ENCODE data around the gene OR51B6. TPM values are rescaled to one million over a fixed set of nuclear protein-coding genes. Genes with fewer than 3 reads are reported as not detected.

Gene OR51B6
- total and polyA plus RNA-seq, 2 of the 13 experiments (the other 11 are each of a cell fraction or from before 2014, with no cell fraction given): not detected

DNA sequence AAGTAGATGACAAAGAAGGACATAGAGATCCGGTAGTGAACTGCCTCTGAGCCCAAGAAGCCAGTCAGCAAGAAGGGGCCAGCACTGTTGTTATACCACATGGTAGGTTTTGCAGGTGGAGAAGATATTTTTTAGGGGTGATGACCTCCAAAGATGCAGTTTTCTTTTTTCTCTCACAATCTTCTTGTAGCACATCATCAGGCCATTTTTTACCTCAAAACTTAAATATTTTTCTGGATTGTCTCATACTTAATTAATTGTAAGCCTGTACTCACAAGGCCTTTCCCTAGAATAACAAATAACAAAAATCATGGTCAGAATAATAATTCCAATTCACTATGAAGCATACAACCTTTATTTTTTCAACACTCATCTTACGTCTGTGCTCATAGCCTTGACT lies 49.5 kb upstream of the OR51B6 start, which contains the start of gene OR51B4:
Gene OR51B4 (minus strand): TSS at position 101 of the 400 bp plus-strand sequence. CDS start 0 bp downstream, at position 101.
- no TSS peak for BruUV-seq (replicated peaks)
- no peak for DNase-seq (ENCODE audit: low spot score)
- Histone ChIP-seq H3K9me3 (ENCODE audit: low read length) (no peaks in the 10 kb centered on the region), H3K9ac (ENCODE audit: insufficient read depth, low read depth, low read length) (no peak within 1 kb of the TSS), H3K36me3 (replicated peaks in 1 of 2; ENCODE audit: control insufficient read depth in 1 of 2, insufficient read depth in 2 of 2, low read length in 2 of 2) (no peaks in the 10 kb centered on the region), H3K4me2 (ENCODE audit: low read depth, low read length) (no peak within 1 kb of the TSS), H3K4me3 (replicated peaks in 1 of 3; ENCODE audit: insufficient read depth in 1 of 3, low read depth in 2 of 3, low read length in 3 of 3) (no peak within 1 kb of the TSS), H3K27me3 (ENCODE audit: control insufficient read depth in 1 of 2, insufficient read depth in 2 of 2, low read length in 2 of 2) (no peaks in the 10 kb centered on the region), H2AFZ (ENCODE audit: low read length) (no peak within 1 kb of the TSS), H4K20me1 (ENCODE audit: insufficient read depth, low read length) (no peaks in the 10 kb centered on the region), H3K27ac (ENCODE audit: extremely low read length, insufficient read depth, low read length) (no peak within 1 kb of the TSS), H3K4me1 (ENCODE audit: insufficient read depth, low read length) (no peaks in the 10 kb centered on the region), H3K79me2 (ENCODE audit: insufficient read depth, low read length) (no peaks in the 10 kb centered on the region)
- in situ Hi-C loops (cut with HindIII; ENCODE audit: extremely low pct_ligation_motif_present, low pct_unique_long_range_greater_than_20kb): no loop called here
- intact Hi-C loops (cut with micrococcal nuclease; ENCODE audit: unreplicated experiment): no loop called here
- CTCF ChIA-PET (ENCODE audit: low intra/inter-chr PET ratio, low total read pairs): no interaction called here
- WGBS (ENCODE audit: low lambda C conversion rate): 17% methylated on average over 2 of the region's 2 CpGs
- FAIRE-seq: no peak
- POLR2A ChIA-PET: no interaction called here
- ATAC-seq: no peak
- TF ChIP-seq HNRNPH1 (optimal IDR thresholded peaks at IDR 0.05; ENCODE audit: low read depth, low read length) (no peak), YEATS2 (CRISPR knock-in tag; IDR thresholded peaks at IDR 0.05; ENCODE audit: borderline replicate concordance) (no peak), YEATS4 (CRISPR knock-in tag; IDR thresholded peaks at IDR 0.05; ENCODE audit: borderline replicate concordance) (no peak), RAD21 (CRISPR knock-in tag; IDR thresholded peaks at IDR 0.05) (no peak), SKI (IDR thresholded peaks at IDR 0.05; ENCODE audit: partially characterized antibody) (no peak), ZNF468 (CRISPR knock-in tag; IDR thresholded peaks at IDR 0.05) (no peak), ZBTB7B (CRISPR knock-in tag; IDR thresholded peaks at IDR 0.05) (no peak), ZNF10 (CRISPR knock-in tag; IDR thresholded peaks at IDR 0.05; ENCODE audit: borderline replicate concordance, low read depth) (no peak), EHMT2 (IDR thresholded peaks at IDR 0.05; ENCODE audit: borderline replicate concordance, low read depth, low read length) (no peak), IKZF4 (CRISPR knock-in tag; IDR thresholded peaks at IDR 0.05; ENCODE audit: borderline replicate concordance, low read depth, not compliant biosample characterization) (no peak), ARNT (IDR thresholded peaks at IDR 0.05) (no peak), ATF7 (IDR thresholded peaks at IDR 0.05) (no peak), ATF7 (CRISPR knock-in tag; IDR thresholded peaks at IDR 0.05) (no peak), MATR3 (CRISPR knock-in tag; IDR thresholded peaks at IDR 0.05) (no peak), ZNF672 (CRISPR knock-in tag; IDR thresholded peaks at IDR 0.05) (no peak)
- TF ChIP-seq, protein P1, sequence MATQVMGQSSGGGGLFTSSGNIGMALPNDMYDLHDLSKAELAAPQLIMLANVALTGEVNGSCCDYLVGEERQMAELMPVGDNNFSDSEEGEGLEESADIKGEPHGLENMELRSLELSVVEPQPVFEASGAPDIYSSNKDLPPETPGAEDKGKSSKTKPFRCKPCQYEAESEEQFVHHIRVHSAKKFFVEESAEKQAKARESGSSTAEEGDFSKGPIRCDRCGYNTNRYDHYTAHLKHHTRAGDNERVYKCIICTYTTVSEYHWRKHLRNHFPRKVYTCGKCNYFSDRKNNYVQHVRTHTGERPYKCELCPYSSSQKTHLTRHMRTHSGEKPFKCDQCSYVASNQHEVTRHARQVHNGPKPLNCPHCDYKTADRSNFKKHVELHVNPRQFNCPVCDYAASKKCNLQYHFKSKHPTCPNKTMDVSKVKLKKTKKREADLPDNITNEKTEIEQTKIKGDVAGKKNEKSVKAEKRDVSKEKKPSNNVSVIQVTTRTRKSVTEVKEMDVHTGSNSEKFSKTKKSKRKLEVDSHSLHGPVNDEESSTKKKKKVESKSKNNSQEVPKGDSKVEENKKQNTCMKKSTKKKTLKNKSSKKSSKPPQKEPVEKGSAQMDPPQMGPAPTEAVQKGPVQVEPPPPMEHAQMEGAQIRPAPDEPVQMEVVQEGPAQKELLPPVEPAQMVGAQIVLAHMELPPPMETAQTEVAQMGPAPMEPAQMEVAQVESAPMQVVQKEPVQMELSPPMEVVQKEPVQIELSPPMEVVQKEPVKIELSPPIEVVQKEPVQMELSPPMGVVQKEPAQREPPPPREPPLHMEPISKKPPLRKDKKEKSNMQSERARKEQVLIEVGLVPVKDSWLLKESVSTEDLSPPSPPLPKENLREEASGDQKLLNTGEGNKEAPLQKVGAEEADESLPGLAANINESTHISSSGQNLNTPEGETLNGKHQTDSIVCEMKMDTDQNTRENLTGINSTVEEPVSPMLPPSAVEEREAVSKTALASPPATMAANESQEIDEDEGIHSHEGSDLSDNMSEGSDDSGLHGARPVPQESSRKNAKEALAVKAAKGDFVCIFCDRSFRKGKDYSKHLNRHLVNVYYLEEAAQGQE (IDR thresholded peaks at IDR 0.05; ENCODE audit: borderline replicate concordance in 1 of 2, low read depth in 1 of 2, low read length in 2 of 2): no peak
- TF ChIP-seq, protein P2, sequence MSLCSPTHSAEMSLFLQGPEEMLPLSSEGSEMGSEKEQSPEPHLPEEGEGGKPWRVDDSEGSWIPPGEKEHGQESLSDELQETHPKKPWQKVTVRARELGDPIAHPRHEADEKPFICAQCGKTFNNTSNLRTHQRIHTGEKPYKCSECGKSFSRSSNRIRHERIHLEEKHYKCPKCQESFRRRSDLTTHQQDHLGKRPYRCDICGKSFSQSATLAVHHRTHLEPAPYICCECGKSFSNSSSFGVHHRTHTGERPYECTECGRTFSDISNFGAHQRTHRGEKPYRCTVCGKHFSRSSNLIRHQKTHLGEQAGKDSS (CRISPR knock-in tag; IDR thresholded peaks at IDR 0.05; ENCODE audit: borderline replicate concordance, low read depth): no peak
- TF ChIP-seq, protein P3, sequence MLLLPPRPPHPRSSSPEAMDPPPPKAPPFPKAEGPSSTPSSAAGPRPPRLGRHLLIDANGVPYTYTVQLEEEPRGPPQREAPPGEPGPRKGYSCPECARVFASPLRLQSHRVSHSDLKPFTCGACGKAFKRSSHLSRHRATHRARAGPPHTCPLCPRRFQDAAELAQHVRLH (CRISPR knock-in tag; IDR thresholded peaks at IDR 0.05; ENCODE audit: borderline replicate concordance, low read depth): no peak
- TF ChIP-seq, protein P4, sequence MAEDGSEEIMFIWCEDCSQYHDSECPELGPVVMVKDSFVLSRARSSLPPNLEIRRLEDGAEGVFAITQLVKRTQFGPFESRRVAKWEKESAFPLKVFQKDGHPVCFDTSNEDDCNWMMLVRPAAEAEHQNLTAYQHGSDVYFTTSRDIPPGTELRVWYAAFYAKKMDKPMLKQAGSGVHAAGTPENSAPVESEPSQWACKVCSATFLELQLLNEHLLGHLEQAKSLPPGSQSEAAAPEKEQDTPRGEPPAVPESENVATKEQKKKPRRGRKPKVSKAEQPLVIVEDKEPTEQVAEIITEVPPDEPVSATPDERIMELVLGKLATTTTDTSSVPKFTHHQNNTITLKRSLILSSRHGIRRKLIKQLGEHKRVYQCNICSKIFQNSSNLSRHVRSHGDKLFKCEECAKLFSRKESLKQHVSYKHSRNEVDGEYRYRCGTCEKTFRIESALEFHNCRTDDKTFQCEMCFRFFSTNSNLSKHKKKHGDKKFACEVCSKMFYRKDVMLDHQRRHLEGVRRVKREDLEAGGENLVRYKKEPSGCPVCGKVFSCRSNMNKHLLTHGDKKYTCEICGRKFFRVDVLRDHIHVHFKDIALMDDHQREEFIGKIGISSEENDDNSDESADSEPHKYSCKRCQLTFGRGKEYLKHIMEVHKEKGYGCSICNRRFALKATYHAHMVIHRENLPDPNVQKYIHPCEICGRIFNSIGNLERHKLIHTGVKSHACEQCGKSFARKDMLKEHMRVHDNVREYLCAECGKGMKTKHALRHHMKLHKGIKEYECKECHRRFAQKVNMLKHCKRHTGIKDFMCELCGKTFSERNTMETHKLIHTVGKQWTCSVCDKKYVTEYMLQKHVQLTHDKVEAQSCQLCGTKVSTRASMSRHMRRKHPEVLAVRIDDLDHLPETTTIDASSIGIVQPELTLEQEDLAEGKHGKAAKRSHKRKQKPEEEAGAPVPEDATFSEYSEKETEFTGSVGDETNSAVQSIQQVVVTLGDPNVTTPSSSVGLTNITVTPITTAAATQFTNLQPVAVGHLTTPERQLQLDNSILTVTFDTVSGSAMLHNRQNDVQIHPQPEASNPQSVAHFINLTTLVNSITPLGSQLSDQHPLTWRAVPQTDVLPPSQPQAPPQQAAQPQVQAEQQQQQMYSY (CRISPR knock-in tag; IDR thresholded peaks at IDR 0.05): no peak
